GM12891 (cell line): ENCODE data around the gene MCTP2.

Experiments
- PAX5 ChIP-seq: IDR thresholded peaks from 2 replicates; pipeline ENCODE4 v1.6.1; 2011; ENCODE audit warnings: low read length, moderate library complexity, mild to moderate bottlenecking; ENCODE audit not compliant: insufficient read depth, severe bottlenecking
- POLR2A ChIP-seq: IDR thresholded peaks from 2 replicates; pipeline ENCODE4 v1.6.1; 2011; ENCODE audit warnings: low read depth, low read length, control low read depth
- POLR2AphosphoS5 ChIP-seq: IDR thresholded peaks from 2 replicates; pipeline ENCODE4 v1.6.1; 2011; ENCODE audit warnings: low read depth, low read length, control low read depth
- POU2F2 ChIP-seq: IDR thresholded peaks from 2 replicates; pipeline ENCODE4 v1.6.1; 2011; ENCODE audit warnings: low read depth, mild to moderate bottlenecking, control low read depth, low read length, moderate library complexity
- SPI1 ChIP-seq: IDR thresholded peaks from 2 replicates; pipeline ENCODE4 v1.6.1; 2011; ENCODE audit warnings: low read depth, low read length, control low read depth
- TAF1 ChIP-seq: IDR thresholded peaks from 2 replicates; pipeline ENCODE4 v1.6.1; 2011; ENCODE audit warnings: low read depth, low read length, control low read depth

DNA sequence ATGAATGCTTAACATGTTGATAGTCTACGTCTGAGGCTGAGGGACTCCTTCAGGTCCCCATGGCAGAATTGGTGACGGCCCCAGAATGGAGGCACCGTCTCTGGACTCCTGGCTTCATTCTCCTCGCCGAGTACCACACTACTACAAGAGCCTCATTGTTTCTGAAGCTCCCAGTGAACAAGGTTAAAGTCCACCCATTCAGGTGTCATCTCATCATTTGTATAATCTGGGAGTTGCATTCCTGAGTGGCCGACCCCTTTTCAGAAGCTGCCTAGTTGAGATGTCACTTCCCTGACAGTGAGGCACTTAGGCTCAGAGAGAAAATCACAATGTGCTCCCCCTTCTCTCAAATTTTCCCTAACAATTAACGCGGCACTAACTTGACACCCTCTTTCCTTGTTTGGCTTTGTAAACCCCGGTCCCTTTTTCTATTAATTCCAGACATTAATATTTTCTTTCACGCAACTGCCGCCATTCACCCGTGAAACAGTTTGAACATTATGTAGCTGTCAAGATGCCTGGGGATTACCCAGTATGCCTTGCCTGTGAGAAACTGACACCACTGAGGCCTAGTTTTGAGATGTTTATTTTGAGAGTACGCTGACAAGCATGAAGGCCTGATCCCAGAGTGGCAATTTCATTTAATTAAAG is 105.6 kb downstream of the MCTP2 start:
- TF ChIP-seq POLR2A (no peak), POLR2AphosphoS5 (no peak), PAX5 (no peak), TAF1 (no peak), SPI1 (no peak), POU2F2 (no peak)
